ENCODE measurements around the gene LY6G6D.

DNA sequence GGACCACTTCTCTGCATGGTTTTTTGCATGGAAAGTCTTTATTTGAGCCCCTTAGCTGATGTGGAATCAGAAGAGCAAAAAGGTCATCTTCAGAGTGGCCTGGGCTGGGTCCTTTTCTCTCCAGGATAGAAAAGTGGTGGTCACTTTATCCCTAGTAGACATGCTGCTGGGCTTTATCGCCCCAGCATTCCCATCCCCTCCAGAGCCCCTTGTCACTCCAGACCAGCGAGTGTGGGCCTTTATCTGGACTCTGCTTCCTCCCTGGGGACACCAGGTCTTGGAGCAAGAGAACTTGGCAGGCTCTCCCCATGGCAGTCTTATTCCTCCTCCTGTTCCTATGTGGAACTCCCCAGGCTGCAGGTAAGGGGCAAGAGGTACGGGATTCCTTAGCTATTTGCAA is 8.5 kb upstream of the LY6G6D start, which contains the start of gene LY6G6F:
- TF ChIP-seq, protein P1, sequence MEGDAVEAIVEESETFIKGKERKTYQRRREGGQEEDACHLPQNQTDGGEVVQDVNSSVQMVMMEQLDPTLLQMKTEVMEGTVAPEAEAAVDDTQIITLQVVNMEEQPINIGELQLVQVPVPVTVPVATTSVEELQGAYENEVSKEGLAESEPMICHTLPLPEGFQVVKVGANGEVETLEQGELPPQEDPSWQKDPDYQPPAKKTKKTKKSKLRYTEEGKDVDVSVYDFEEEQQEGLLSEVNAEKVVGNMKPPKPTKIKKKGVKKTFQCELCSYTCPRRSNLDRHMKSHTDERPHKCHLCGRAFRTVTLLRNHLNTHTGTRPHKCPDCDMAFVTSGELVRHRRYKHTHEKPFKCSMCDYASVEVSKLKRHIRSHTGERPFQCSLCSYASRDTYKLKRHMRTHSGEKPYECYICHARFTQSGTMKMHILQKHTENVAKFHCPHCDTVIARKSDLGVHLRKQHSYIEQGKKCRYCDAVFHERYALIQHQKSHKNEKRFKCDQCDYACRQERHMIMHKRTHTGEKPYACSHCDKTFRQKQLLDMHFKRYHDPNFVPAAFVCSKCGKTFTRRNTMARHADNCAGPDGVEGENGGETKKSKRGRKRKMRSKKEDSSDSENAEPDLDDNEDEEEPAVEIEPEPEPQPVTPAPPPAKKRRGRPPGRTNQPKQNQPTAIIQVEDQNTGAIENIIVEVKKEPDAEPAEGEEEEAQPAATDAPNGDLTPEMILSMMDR (IDR thresholded peaks at IDR 0.05) = no peak
- TF ChIP-seq POLR2A (IDR thresholded peaks at IDR 0.05) = no peak
- TF ChIP-seq POLR2AphosphoS5 (IDR thresholded peaks at IDR 0.05) = no peak

All from prostate gland (tissue), 2 donors.